Fibroblast of lung (primary cell): Measurements from ENCODE around the gene ZIC1. TPM values are rescaled to one million over a fixed set of nuclear protein-coding genes. Genes with fewer than 3 reads are reported as not detected.

Experiments used
- DNase-seq, 2 donors: peaks; one replicate each; pipeline versions ENCODE4 v3.0.0 to v3.0.0-alpha.2; 2010; ENCODE audit warnings: low read depth in 2 of 2
- H2AFZ ChIP-seq: 2 replicates; pipeline ENCODE4 v1.5.1; 2012; ENCODE audit warnings: low read length, control low read depth, inconsistent platforms
- H3K27ac ChIP-seq: 2 replicates; pipeline ENCODE4 v1.5.1; 2011; ENCODE audit warnings: low read length, control low read depth; ENCODE audit not compliant: insufficient read depth
- H3K27me3 ChIP-seq: 2 replicates; pipeline ENCODE4 v1.5.1; 2011; ENCODE audit warnings: mild to moderate bottlenecking, low read length; ENCODE audit not compliant: control insufficient read depth, insufficient read depth
- H3K36me3 ChIP-seq: 2 replicates; pipeline ENCODE4 v1.5.1; 2011; ENCODE audit warnings: low read length; ENCODE audit not compliant: control insufficient read depth, insufficient read depth
- H3K4me1 ChIP-seq: 2 replicates; pipeline ENCODE4 v1.5.1; 2011; ENCODE audit warnings: low read length; ENCODE audit not compliant: control insufficient read depth, insufficient read depth; ENCODE audit errors: extremely low read depth
- H3K4me2 ChIP-seq: 2 replicates; pipeline ENCODE4 v1.5.1; 2011; ENCODE audit warnings: low read length, control low read depth; ENCODE audit not compliant: insufficient read depth; ENCODE audit errors: extremely low read depth
- H3K4me3 ChIP-seq, 4 experiments: fragments of 200-600 bp in 1 of 4; sonication (generic) in 1 of 4; replicated peaks in 1 of 4; 2 replicates each; pipeline ENCODE4 v1.5.1; 2011 to 2016; ENCODE audit warnings: low read length in 4 of 4, low read depth in 3 of 4, mild to moderate bottlenecking in 3 of 4, control low read depth in 2 of 4, inconsistent platforms in 1 of 4, mixed read lengths in 1 of 4; ENCODE audit not compliant: insufficient read depth in 1 of 4; ENCODE audit errors: control extremely low read depth in 1 of 4
- H3K79me2 ChIP-seq: 2 replicates; pipeline ENCODE4 v1.5.1; 2012; ENCODE audit warnings: mild to moderate bottlenecking, low read length, inconsistent platforms; ENCODE audit not compliant: control insufficient read depth, insufficient read depth
- H3K9ac ChIP-seq: 2 replicates; pipeline ENCODE4 v1.5.1; 2011; ENCODE audit warnings: mild to moderate bottlenecking, low read length, control low read depth; ENCODE audit not compliant: insufficient read depth
- H3K9me3 ChIP-seq: 2 replicates; pipeline ENCODE4 v1.5.1; 2012; ENCODE audit warnings: low read depth, low read length; ENCODE audit not compliant: control insufficient read depth, insufficient read depth
- H4K20me1 ChIP-seq: 2 replicates; pipeline ENCODE4 v1.5.1; 2011; ENCODE audit warnings: low read length; ENCODE audit not compliant: control insufficient read depth, insufficient read depth; ENCODE audit errors: extremely low read depth
- EZH2 ChIP-seq: IDR thresholded peaks from 2 replicates; pipeline ENCODE4 v1.5.1; 2012; ENCODE audit warnings: low read length, control low read depth, mild to moderate bottlenecking; ENCODE audit errors: missing control alignments
- polyA plus RNA-seq, 2 donors: library from polyadenylated mRNA; depleted of rRNA in 1 of 2; stranded (reverse) in 1 of 2; unstranded in 1 of 2; fragments of >200 nt; gene quantifications; 2 replicates each; pipeline ENCODE4 v1.2.1, GENCODE V29; 2011 to 2012; ENCODE audit warnings: missing spikeins in 1 of 2
- total RNA-seq: library from RNA; depleted of rRNA; stranded (reverse); fragments of >200 nt; gene quantifications from 2 replicates; pipeline ENCODE4 v1.2.1, GENCODE V29; 2014
- TF ChIP-seq, protein P1 (sequence below), 2 donors: IDR thresholded peaks in 1 of 2; conservative IDR thresholded peaks in 1 of 2; 1 replicate in 1 of 2; 2 replicates in 1 of 2; pipeline ENCODE4 v1.5.1; 2011 to 2012; ENCODE audit warnings: low read length in 2 of 2, control low read depth in 1 of 2, inconsistent platforms in 1 of 2, low read depth in 1 of 2, mild to moderate bottlenecking in 1 of 2

The ZIC1 gene
- total and polyA plus RNA-seq, 2 donors (not counting 1 experiment from before 2014, with no cell fraction given) = 0.11 TPM; not detected in 1

GRCh38 chr3:147412917-147413685 is 3.9 kb downstream of the ZIC1 start:
- H3K36me3 ChIP-seq = no peaks in the 10 kb centered on the region
- peak overlapping the region; percentile 80 for H3K4me2 ChIP-seq
- H2AFZ ChIP-seq = no peak overlapping the region
- peaks cover 76% of the 10 kb centered on the region for H3K27me3 ChIP-seq
- peaks cover 1% of the 10 kb centered on the region for H4K20me1 ChIP-seq
- no peaks in the 10 kb centered on the region for H3K9me3 ChIP-seq
- H3K27ac ChIP-seq = no peak overlapping the region
- peak; percentile 93 for TF ChIP-seq EZH2
- TF ChIP-seq, protein P1, sequence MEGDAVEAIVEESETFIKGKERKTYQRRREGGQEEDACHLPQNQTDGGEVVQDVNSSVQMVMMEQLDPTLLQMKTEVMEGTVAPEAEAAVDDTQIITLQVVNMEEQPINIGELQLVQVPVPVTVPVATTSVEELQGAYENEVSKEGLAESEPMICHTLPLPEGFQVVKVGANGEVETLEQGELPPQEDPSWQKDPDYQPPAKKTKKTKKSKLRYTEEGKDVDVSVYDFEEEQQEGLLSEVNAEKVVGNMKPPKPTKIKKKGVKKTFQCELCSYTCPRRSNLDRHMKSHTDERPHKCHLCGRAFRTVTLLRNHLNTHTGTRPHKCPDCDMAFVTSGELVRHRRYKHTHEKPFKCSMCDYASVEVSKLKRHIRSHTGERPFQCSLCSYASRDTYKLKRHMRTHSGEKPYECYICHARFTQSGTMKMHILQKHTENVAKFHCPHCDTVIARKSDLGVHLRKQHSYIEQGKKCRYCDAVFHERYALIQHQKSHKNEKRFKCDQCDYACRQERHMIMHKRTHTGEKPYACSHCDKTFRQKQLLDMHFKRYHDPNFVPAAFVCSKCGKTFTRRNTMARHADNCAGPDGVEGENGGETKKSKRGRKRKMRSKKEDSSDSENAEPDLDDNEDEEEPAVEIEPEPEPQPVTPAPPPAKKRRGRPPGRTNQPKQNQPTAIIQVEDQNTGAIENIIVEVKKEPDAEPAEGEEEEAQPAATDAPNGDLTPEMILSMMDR (conservative IDR thresholded peaks at IDR 0.05 in 1 of 2, IDR thresholded peaks at IDR 0.05 in 1 of 2; ENCODE audit: low read depth in 1 of 2, low read length in 2 of 2) = no peak
- DNase-seq = no peak
- peak overlapping the region; percentile 8 to 46 (median 32) for H3K4me3 ChIP-seq
- no peaks in the 10 kb centered on the region for H3K79me2 ChIP-seq
- no peak overlapping the region for H3K9ac ChIP-seq
- peaks cover 4% of the 10 kb centered on the region for H3K4me1 ChIP-seq

- Histone ChIP-seq H2AFZ (no peak overlapping the region), H3K27me3 (peaks cover 76% of the 10 kb centered on the region), H3K36me3 (no peaks in the 10 kb centered on the region), H3K4me3 (peak overlapping the region; percentile 8 to 46 (median 32)), H3K79me2 (no peaks in the 10 kb centered on the region), H4K20me1 (no peaks in the 10 kb centered on the region), H3K9ac (no peak overlapping the region), H3K9me3 (no peaks in the 10 kb centered on the region), H3K27ac (no peak overlapping the region), H3K4me1 (peaks cover 4% of the 10 kb centered on the region), H3K4me2 (peak overlapping the region; percentile 80)
- no peak for DNase-seq
- TF ChIP-seq, protein P1 (conservative IDR thresholded peaks at IDR 0.05 in 1 of 2, IDR thresholded peaks at IDR 0.05 in 1 of 2; ENCODE audit: low read depth in 1 of 2, low read length in 2 of 2) = no peak
- no peak for TF ChIP-seq EZH2
Measured at GRCh38 chr3:147413686-147414389, 4.7 kb downstream of the ZIC1 start.

GRCh38 chr3:147414390-147415138 is 5.4 kb downstream of the ZIC1 start:
- TF ChIP-seq, protein P1 (conservative IDR thresholded peaks at IDR 0.05 in 1 of 2, IDR thresholded peaks at IDR 0.05 in 1 of 2; ENCODE audit: low read depth in 1 of 2, low read length in 2 of 2) = no peak
- TF ChIP-seq EZH2 = peak; percentile 57
- H3K27ac ChIP-seq = no peak overlapping the region
- H3K4me1 ChIP-seq = peaks cover 4% of the 10 kb centered on the region
- H3K79me2 ChIP-seq = no peaks in the 10 kb centered on the region
- no peaks in the 10 kb centered on the region for H3K9me3 ChIP-seq
- H2AFZ ChIP-seq = no peak overlapping the region
- no peak for DNase-seq
- no peak overlapping the region for H3K4me3 ChIP-seq
- H3K9ac ChIP-seq = no peak overlapping the region
- no peaks in the 10 kb centered on the region for H4K20me1 ChIP-seq
- H3K27me3 ChIP-seq = peaks cover 76% of the 10 kb centered on the region
- no peak overlapping the region for H3K4me2 ChIP-seq
- H3K36me3 ChIP-seq = no peaks in the 10 kb centered on the region
